HG02798 (cell line): ENCODE results near the gene PPP1R27.

Experiments used
- ATAC-seq: cut with Tn5 transposase; IDR thresholded peaks from one replicate; pipeline ENCODE4 v1.9.1; 2021; ENCODE audit warnings: mild to moderate bottlenecking; ENCODE audit not compliant: unreplicated experiment, poor library complexity

PPP1R27 gene

GRCh38 chr17:81808778-81809555, 25.9 kb downstream of the PPP1R27 start:
- ATAC-seq: no peak

- no peak for ATAC-seq
These were observed 27.0 kb downstream of the PPP1R27 start for GRCh38 chr17:81807839-81808238.

- ATAC-seq: no peak
These were observed 27.6 kb downstream of the PPP1R27 start for GRCh38 chr17:81807210-81807719.

GRCh38 chr17:81806461-81807209, 28.2 kb downstream of the PPP1R27 start:
- ATAC-seq: no peak

GRCh38 chr17:81805707-81806460, 29.0 kb downstream of the PPP1R27 start:
- no peak for ATAC-seq

- no peak for ATAC-seq
These were observed 30.1 kb downstream of the PPP1R27 start for GRCh38 chr17:81804559-81805399.

- no peak for ATAC-seq
These were observed 30.9 kb downstream of the PPP1R27 start, which contains the start of gene GCGR for GRCh38 chr17:81803728-81804558. Gene GCGR (plus strand): TSS chr17:81804150. CDS start chr17:81809019, 4,869 bp downstream.

GRCh38 chr17:81802856-81803643, 31.8 kb downstream of the PPP1R27 start:
- ATAC-seq: no peak

- ATAC-seq: no peak
These were observed 32.6 kb downstream of the PPP1R27 start for GRCh38 chr17:81802048-81802758.

- ATAC-seq: no peak
These were observed 33.5 kb downstream of the PPP1R27 start for GRCh38 chr17:81801327-81801726.

- no peak for ATAC-seq
These were observed 40.3 kb downstream of the PPP1R27 start for GRCh38 chr17:81794509-81794908.

GRCh38 chr17:81794074-81794476, 40.8 kb downstream of the PPP1R27 start:
- no peak for ATAC-seq

GRCh38 chr17:81792675-81793615, 41.9 kb downstream of the PPP1R27 start:
- no peak for ATAC-seq
